T-helper 9 cell (primary cell): ENCODE measurements around the gene EXOC4.

ENCODE experiments used
- DNase-seq: peaks from one replicate; pipeline ENCODE4 v3.0.0-alpha.2; 2020

Gene EXOC4

DNA sequence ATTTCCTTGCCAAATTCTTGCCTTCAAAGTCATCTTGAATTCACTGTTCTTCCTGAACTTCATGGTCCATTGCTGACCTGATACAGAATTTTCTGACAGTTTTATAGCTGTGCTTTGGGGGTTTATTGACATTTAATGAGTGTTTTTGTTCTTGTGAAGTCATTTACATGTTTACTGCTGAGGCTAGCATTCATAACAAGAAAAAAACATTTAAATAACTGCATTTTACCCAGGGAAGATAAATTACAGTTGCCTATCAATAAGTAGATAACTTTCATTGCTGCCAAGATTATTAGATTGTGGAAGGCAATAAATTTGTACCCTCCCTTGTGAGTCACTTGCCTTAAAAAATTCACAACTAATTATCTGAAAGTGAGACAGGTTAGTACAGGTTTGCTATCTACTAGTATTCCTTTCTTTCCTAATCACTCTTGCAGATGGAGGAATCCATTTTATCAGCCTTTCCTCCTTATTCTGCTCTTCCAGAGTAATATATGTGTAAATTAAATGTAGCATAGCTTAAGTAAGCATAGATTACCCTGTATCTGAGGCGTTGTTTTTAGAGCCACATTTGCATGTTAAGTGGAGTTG lies 178.4 kb downstream of the EXOC4 start:
- no peak for DNase-seq

DNA sequence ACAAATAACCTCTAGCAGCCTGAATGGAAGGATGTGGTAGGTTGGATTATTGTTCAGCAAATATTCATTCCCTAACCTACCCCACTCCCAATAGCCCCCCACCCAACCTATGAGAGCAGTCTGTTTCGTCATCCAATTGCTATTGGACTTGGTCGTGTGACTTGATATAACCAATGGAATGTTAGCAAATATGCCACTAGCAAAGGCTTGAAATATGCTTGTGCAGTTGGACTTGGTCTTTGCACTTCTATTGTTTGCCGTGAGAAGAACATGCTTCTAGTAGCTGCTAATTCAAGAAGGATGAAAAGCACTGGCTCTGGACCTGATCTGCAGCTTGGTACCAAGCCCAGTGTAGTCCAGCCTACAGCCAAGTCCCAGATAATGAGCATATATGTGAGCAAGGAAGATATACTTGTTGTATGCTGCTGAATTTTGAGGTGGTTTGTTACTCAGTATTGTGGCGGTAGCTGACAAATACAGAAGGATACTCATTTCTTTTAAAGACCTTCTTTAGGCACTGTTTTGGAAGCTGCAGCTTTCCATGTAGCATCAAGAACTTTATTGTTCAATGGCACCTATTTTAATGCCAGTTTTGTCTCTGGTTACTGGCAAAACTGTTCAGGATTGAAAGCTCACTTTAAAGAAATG lies 180.4 kb downstream of the EXOC4 start:
- DNase-seq = no peak

DNA sequence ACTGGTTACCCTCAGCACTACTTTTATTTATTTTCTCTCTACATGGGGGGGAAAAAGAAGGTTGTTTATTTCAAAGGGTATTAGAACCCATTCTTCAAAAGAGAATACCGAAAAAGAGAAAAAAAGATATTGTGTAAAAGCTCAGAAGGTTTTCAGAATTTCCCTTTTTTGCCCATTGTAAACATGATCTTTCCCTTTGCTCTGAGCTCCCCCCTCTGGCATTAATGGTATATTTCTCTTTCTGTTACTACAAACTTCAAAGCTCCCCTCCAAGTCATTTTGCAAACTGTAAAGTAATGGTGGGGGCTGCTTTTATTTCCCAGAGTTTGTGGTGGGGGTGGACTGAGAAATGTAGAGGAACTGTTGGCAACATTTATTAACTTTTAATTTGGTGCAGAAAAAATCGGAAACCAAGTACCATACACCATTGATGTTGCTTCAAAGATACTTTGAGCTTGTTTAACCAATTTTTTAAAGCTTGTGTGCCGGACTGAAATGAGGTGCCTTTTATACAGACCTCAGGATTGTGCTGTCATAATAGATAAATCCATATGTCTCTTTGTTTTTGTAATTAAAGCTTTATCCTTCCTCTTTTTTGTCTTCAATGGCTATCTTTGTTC lies 181.5 kb downstream of the EXOC4 start:
- DNase-seq = no peak

GRCh38 chr7:133436014-133436428 lies 183.1 kb downstream of the EXOC4 start:
- no peak for DNase-seq

DNA sequence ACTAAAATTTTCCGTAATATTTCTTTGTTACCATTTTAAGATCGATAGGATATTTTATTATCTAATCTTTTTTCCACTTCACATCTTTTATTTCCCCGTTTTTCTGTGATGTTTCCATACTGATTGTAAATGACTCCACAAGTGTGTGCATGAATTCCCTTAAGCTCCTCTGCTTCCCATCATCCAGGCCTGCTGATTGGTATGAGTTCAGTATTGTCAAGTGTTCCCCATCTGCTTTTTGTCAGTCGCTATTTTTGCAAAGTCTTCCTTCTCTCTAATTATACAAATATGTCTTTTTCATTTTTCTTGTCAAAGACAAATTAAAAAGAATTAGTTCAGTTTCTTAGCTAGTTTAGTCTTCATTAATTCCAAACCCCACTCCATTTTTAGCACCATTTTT lies 184.7 kb downstream of the EXOC4 start:
- DNase-seq = no peak

- DNase-seq = no peak
These were observed 189.9 kb downstream of the EXOC4 start for GRCh38 chr7:133442818-133443217.

- no peak for DNase-seq
These were observed 192.7 kb downstream of the EXOC4 start for GRCh38 chr7:133445617-133446016.

- no peak for DNase-seq
These were observed 195.1 kb downstream of the EXOC4 start for GRCh38 chr7:133448012-133448411.

- DNase-seq = no peak
These were observed 199.7 kb downstream of the EXOC4 start for GRCh38 chr7:133452577-133452976.

- DNase-seq = no peak
These were observed 205.8 kb downstream of the EXOC4 start for GRCh38 chr7:133458688-133459087.

DNA sequence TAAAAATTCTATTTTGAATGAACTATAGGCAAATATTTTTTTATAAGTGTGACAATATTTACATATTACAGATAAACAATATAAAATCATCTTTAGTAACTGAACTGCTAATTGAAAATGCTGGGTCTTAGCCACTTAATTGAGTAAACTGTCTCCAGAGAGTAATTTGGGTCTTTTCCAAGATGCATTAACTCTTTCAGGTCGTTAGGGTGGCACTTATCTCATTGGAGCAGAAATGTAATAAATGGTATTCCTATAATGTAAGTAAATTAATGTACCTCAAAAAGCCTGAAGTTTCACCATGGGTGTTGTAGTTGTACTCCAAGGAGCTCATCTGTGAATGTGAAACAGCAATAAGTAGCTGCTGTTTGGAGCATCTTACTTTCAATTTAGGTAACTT lies 208.5 kb downstream of the EXOC4 start:
- no peak for DNase-seq

- no peak for DNase-seq
These were observed 222.8 kb downstream of the EXOC4 start for GRCh38 chr7:133475655-133476054.

- no peak for DNase-seq
These were observed 224.9 kb downstream of the EXOC4 start for GRCh38 chr7:133477791-133478190.

GRCh38 chr7:133478591-133479135 lies 225.8 kb downstream of the EXOC4 start:
- no peak for DNase-seq

GRCh38 chr7:133479456-133480065 lies 226.7 kb downstream of the EXOC4 start:
- no peak for DNase-seq

DNA sequence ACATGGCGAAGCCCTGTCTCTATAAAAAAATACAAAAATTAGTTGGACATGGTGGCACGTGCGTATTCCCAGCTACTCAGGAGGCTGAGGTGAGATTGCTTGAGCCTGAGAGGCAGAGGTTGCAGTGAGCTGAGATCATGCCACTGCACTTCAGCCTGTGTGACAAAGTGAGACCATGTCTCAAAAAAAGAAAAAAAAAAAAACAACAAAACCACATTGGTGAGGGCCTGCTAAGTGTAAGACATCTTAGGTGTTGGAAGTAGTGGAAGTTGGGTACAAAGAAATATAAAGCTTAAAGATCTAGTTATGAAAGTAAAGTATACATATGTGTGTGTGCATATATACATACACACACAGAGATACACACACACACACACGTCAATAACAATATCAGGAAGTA lies 228.0 kb downstream of the EXOC4 start:
- DNase-seq = no peak

DNA sequence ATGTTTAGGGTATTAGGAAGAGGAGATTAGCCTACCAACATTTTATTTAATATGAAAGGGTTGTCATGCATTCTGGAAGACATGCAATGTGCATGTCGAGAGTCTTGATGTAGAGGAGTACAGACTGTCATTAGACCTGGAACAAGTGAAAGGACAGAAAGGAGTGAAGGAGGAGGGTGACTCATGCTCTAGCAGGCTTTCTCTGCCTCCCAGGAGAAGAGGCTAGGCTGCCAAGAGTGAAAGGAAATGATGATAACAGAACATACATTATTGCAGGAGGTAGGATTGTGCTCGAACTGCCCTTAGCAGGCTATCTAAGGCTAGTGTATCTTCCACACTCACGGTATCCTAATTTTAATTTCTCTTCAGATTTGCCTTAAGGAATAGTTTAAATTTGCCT lies 228.8 kb downstream of the EXOC4 start:
- no peak for DNase-seq

GRCh38 chr7:133482599-133482998 lies 229.7 kb downstream of the EXOC4 start:
- no peak for DNase-seq

GRCh38 chr7:133484086-133484485 lies 231.2 kb downstream of the EXOC4 start:
- DNase-seq = no peak

DNA sequence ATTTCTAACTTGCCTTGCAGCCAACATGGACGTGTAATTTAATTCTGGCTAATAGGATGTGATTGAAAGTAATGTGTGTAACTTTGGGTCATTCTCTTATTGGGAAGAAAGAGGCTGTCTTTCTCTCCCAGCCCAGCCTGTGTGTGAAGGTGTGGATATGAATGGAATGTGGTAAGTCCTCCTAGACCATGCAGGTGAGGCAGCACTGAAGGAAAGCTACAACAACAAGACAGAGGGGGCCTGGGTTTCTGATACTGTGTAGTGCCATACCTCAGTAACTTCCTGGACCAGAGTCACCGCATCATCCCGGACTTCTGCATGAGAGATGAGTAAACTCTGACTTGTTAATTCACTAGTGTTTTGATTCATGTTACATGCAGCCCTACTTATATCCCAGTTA lies 237.0 kb downstream of the EXOC4 start:
- DNase-seq = no peak

- DNase-seq = no peak
These were observed 238.4 kb downstream of the EXOC4 start for GRCh38 chr7:133491201-133491691.

GRCh38 chr7:133491846-133492652 lies 239.2 kb downstream of the EXOC4 start:
- DNase-seq = no peak

GRCh38 chr7:133497061-133497460 lies 244.2 kb downstream of the EXOC4 start:
- DNase-seq = no peak
